EH (cell line): ENCODE data around the gene C19orf47.

Source experiments
- DNase-seq: peaks from one replicate; pipeline ENCODE4 v3.0.0-alpha.2; 2015; ENCODE audit warnings: low read depth

Gene C19orf47, protein sequence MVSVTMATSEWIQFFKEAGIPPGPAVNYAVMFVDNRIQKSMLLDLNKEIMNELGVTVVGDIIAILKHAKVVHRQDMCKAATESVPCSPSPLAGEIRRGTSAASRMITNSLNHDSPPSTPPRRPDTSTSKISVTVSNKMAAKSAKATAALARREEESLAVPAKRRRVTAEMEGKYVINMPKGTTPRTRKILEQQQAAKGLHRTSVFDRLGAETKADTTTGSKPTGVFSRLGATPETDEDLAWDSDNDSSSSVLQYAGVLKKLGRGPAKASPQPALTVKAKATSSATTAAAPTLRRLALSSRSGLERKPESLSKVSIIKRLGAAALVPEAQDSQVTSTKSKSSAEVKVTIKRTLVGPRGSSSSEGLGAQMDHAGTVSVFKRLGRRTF

GRCh38 chr19:40348125-40348913, at the start of gene C19orf47, which contains the start of gene PLD3:
Gene C19orf47, minus strand, starts transcription at chr19:40348397. Its CDS starts 6,540 bp downstream, at chr19:40341857.
Gene PLD3, plus strand, starts transcription at chr19:40348695. Its CDS starts 17,789 bp downstream, at chr19:40366484.
- peak; percentile 99 for DNase-seq

- DNase-seq, result no peak
Observed at GRCh38 chr19:40397568-40397906, 49.3 kb upstream of the C19orf47 start.

DNA sequence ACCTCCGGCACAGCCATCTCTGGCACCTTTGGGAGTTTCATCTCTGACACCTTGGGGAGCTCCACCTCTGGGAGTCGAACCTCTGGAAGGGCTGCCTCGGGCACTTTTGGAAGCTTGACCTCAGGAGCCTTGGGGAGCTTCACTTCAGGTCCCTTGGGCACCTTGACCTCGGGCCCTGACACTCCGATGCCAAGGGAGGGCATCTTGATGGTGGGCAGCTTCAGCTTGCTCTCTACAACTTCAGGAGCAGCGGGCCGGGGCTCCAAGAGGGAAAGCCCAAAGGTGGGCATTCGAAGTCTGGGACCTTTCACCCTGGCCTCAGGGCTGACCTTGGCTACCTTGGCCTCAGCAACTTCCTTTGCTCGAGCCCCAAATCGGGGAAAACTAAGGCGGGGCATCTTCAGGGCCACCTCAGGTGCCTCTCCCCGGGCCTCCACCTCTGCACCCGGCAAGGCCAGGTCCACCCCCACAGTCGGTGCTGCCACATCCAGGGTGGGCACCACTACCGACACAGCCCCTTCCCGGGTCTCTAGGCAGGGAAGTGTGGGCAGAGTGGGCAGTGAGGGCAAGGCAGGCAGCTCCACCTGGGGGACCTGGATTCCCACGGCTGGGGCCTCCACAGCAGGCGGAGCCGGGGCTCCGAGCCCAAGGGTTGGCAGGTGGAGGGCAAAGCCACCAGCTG, 48.8 kb upstream of the C19orf47 start:
- DNase-seq, result no peak

DNA sequence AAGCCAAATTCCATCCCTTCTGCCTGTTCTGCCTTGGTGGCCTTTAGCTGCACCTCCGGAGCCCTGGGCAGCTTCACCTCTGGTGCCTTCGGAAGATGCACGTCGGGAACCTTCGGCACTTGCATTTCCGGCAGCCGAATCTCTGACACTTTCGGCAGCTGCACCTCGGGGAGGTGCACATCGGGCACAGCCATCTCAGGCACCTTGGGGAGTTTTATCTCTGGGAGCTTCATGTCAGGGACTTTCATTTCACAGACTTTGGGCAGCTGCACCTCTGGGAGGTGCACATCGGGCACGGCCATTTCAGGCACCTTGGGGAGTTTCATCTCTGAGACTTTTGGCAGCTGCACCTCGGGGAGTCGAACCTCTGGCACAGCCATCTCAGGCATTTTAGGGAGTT, 47.8 kb upstream of the C19orf47 start:
- no peak for DNase-seq

DNA sequence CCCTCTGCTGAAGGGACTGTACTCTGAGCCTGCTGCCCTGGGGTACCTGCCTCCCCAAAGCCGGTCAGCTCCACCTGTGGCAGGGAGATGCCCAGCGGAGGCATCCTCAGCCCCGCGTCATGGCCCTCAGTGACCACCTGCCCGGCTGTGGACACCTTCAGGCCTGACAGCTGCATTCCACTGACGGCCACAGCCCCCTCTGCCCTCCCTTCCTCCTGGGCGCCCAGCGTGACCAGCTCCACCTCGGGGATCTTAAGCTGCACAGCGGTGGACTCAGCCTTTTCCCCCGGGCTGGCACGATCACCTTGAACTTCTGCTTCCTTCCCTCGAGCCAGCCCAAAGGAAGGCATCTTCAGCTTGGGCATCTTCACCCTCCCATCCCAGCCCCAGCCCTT, 46.6 kb upstream of the C19orf47 start:
- DNase-seq, result no peak

DNA sequence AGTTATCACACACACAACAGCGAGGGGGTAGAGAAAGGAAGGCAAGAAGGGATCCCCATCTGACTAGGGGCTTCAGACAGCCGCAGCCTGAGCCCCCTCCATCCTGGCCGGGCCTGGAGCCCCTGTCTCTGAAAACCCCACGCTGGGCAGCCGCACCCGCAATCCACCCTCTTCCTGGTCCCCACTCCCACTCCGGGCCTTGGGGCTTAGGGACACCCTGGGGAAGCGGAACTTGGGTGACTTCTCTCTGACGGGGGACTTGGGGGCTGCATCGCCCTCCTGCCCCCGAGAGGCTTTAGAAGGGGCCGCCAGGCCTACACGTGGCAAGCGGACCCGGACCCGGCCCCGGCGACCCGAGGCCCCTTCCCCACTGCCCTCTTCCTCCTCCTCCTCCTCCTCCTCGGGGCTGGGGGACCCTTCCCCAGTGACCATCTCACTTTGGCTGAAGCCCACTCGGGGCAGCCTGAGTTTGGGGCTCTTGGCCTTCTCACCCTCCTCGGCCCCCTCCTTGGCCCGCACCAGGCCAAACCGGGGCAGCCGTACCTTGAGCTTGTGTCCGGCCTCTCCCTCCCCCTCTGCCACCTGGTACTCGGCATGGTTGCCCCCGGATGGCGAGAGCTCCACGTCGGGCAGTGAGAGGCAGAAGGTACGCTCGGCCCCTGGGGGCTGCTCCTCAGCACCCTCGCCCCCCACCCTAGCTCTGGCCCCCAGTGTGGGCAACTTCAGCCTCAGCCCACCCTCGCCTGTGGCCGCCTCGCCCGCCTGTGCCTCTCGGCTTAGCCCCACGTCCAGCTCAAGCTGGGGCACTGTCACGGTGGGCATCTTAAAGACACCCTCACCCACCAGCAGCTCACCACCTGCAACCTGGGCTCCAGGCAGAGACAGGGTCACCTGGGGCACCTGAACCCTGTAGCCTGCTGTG, 46.0 kb upstream of the C19orf47 start:
- no peak for DNase-seq

DNA sequence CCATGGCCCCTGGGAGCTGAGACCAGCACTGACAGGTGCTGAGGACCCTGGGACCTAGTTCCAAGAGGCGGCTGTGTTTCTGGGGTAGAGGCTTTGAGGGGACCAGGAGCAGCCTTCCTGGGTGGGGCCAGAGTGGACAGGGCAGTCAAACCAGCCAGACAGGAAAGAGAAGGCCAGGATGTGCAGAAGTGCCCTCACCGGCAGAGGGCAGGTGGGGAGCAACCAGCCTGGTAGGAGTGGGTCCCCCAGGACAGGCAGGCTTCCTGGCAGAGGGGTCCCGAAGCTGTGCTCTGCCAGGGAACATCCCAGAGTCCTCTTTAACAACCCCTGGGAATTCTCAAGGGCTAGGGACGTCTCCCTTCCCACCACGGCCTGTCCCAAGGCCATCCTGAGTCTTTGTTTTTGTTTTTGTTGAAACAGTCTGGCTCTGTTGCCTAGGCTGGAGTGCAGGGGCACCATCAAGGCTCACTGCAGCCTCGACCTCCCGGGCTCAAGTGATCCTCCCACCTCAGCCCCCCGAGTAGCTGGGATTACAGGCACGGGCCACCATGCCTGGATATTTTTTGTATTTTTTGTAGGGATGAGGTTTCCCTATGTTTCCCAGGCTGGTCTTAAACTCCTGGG, 44.8 kb upstream of the C19orf47 start:
- DNase-seq, result no peak

GRCh38 chr19:40392123-40392522, 43.9 kb upstream of the C19orf47 start:
- no peak for DNase-seq

- DNase-seq, result no peak
Observed at GRCh38 chr19:40390084-40390742, 42.0 kb upstream of the C19orf47 start, which contains the start of gene HIPK4. Gene HIPK4, minus strand, starts transcription at chr19:40390181. Its CDS starts 279 bp downstream, at chr19:40389902.

- no peak for DNase-seq
Observed at GRCh38 chr19:40389404-40390083, 41.3 kb upstream of the C19orf47 start.

GRCh38 chr19:40388481-40388880, 40.3 kb upstream of the C19orf47 start:
- no peak for DNase-seq

DNA sequence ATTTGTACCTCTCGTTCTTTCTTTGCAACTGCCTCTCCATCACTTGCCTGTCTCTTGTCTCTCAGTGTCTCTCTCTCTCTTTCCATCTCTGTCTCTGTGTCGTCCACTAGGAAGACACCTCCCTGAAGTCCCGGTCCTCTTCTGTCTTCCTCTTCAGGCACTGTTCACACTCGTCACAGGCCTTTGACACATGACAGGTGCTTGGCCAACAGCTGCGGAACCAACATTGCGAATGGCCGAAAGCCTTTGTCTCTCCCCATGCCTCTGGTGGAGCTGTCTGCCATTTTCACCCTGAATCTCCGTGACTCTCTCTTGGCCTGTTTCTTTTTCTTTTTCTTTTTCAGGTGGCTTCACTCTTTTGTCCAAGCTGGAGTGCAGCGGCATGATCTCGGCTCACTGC, 39.0 kb upstream of the C19orf47 start:
- no peak for DNase-seq

GRCh38 chr19:40383668-40384248, 35.6 kb upstream of the C19orf47 start:
- DNase-seq, result no peak

GRCh38 chr19:40381321-40381720, 33.1 kb upstream of the C19orf47 start:
- DNase-seq, result no peak

GRCh38 chr19:40380199-40381037, 32.2 kb upstream of the C19orf47 start:
- no peak for DNase-seq

DNA sequence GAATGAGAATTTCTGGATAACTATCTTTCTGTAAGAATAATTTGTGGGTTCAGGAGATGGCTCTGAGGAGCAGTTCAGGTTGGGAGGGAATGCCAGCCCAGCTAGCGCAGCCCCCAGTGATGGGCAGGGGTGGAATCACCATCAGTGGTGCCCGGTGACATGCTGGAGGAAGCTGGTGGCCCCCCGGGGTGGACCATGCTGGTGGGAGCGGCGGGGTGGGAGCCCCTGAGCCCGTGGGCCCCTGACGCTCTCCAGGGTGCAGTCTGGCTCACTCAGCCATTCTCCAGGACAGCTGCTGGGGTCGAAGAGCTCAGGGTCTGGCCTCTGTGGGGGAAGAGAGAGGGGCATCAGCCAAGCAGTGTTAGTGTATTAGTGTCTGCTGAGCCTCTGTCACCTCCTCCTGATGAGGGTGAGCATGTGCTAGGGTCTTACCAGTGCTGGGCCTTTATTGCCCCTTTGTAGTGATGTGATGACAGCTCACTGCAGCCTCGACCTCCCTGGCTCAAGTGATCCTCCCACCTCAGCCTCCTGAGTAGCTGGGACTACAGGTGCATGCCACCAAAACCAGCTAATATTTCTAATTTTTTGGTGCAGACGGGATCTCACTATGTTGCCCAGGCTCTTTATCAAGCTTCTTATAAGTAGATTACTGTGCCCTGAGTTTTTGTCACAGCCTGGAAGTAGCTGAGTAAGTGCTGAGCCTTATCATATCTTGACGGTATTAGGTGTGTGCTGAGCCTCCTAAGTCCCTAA, 31.4 kb upstream of the C19orf47 start:
- DNase-seq, result no peak

GRCh38 chr19:40378509-40378908, 30.3 kb upstream of the C19orf47 start:
- no peak for DNase-seq

DNA sequence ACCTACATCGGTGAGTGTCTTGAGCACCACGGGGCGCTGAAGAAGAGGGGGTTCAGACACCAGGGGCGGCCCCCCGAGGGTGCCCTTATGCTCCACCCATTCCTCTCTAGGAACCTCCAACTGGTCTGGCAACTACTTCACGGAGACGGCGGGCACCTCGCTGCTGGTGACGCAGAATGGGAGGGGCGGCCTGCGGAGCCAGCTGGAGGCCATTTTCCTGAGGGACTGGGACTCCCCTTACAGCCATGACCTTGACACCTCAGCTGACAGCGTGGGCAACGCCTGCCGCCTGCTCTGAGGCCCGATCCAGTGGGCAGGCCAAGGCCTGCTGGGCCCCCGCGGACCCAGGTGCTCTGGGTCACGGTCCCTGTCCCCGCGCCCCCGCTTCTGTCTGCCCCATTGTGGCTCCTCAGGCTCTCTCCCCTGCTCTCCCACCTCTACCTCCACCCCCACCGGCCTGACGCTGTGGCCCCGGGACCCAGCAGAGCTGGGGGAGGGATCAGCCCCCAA, 29.7 kb upstream of the C19orf47 start:
- no peak for DNase-seq
